ENCODE results near the gene OR52I2.

OR52I2 gene

GRCh38 chr11:4581443-4581842 lies at the start of gene OR52I2:
Gene OR52I2, plus strand, starts transcription at chr11:4581743.
- no peaks in the 10 kb centered on the region for H3K36me3 ChIP-seq (ENCODE audit: insufficient read depth, low read length)
- H3K79me2 ChIP-seq (ENCODE audit: insufficient read depth, low read length): no peaks in the 10 kb centered on the region
- H3K9me3 ChIP-seq (ENCODE audit: insufficient read depth, low read depth, low read length): no peaks in the 10 kb centered on the region
- TF ChIP-seq CTCF (conservative IDR thresholded peaks at IDR 0.05; ENCODE audit: low read length) (no peak), EZH2phosphoT487 (IDR thresholded peaks at IDR 0.05; ENCODE audit: borderline replicate concordance) (no peak)
- H4K20me1 ChIP-seq (ENCODE audit: insufficient read depth, low read length, poor library complexity, severe bottlenecking): no peaks in the 10 kb centered on the region
- no peak within 1 kb of the TSS for H2AFZ ChIP-seq (ENCODE audit: low read length)
- no peak within 1 kb of the TSS for H3K4me3 ChIP-seq (ENCODE audit: low read length, poor library complexity, severe bottlenecking)
- no peaks in the 10 kb centered on the region for H3K9me2 ChIP-seq (replicated peaks; ENCODE audit: low read depth, low read length)
- peaks cover 14% of the 10 kb centered on the region for H3K27me3 ChIP-seq (ENCODE audit: insufficient read depth, low read length, poor library complexity, severe bottlenecking)
- no peaks in the 10 kb centered on the region for H3F3A ChIP-seq (ENCODE audit: low read depth)
- no peak within 1 kb of the TSS for H3K9ac ChIP-seq (ENCODE audit: low read depth, low read length, poor library complexity, severe bottlenecking)
- H3K4me1 ChIP-seq (ENCODE audit: insufficient read depth, low read length, poor library complexity, severe bottlenecking): peaks cover under 1% of the 10 kb centered on the region
- no peak within 1 kb of the TSS for H3K4me2 ChIP-seq (ENCODE audit: low read depth, low read length, poor library complexity, severe bottlenecking)

- no peaks in the 10 kb centered on the region for H3K9me2 ChIP-seq (replicated peaks; ENCODE audit: low read depth, low read length)
- H2AFZ ChIP-seq (ENCODE audit: low read length): no peak overlapping the region
- H4K20me1 ChIP-seq (ENCODE audit: insufficient read depth, low read length, poor library complexity, severe bottlenecking): no peaks in the 10 kb centered on the region
- no peaks in the 10 kb centered on the region for H3F3A ChIP-seq (ENCODE audit: low read depth)
- H3K36me3 ChIP-seq (ENCODE audit: insufficient read depth, low read length): no peaks in the 10 kb centered on the region
- no peaks in the 10 kb centered on the region for H3K27me3 ChIP-seq (ENCODE audit: insufficient read depth, low read length, poor library complexity, severe bottlenecking)
- no peak overlapping the region for H3K4me2 ChIP-seq (ENCODE audit: low read depth, low read length, poor library complexity, severe bottlenecking)
- no peak overlapping the region for H3K9ac ChIP-seq (ENCODE audit: low read depth, low read length, poor library complexity, severe bottlenecking)
- H3K4me1 ChIP-seq (ENCODE audit: insufficient read depth, low read length, poor library complexity, severe bottlenecking): no peaks in the 10 kb centered on the region
- no peak overlapping the region for H3K4me3 ChIP-seq (ENCODE audit: low read length, poor library complexity, severe bottlenecking)
- H3K9me3 ChIP-seq (ENCODE audit: insufficient read depth, low read depth, low read length): no peaks in the 10 kb centered on the region
- no peaks in the 10 kb centered on the region for H3K79me2 ChIP-seq (ENCODE audit: insufficient read depth, low read length)
- TF ChIP-seq EZH2phosphoT487 (IDR thresholded peaks at IDR 0.05; ENCODE audit: borderline replicate concordance) (no peak), CTCF (conservative IDR thresholded peaks at IDR 0.05; ENCODE audit: low read length) (peak; percentile 98)
Measured at GRCh38 chr11:4539603-4540219, 41.8 kb upstream of the OR52I2 start.

- no peaks in the 10 kb centered on the region for H3K9me3 ChIP-seq (ENCODE audit: insufficient read depth, low read depth, low read length)
- no peak overlapping the region for H3K4me2 ChIP-seq (ENCODE audit: low read depth, low read length, poor library complexity, severe bottlenecking)
- no peak overlapping the region for H3K4me3 ChIP-seq (ENCODE audit: low read length, poor library complexity, severe bottlenecking)
- no peaks in the 10 kb centered on the region for H3K4me1 ChIP-seq (ENCODE audit: insufficient read depth, low read length, poor library complexity, severe bottlenecking)
- H4K20me1 ChIP-seq (ENCODE audit: insufficient read depth, low read length, poor library complexity, severe bottlenecking): no peaks in the 10 kb centered on the region
- no peaks in the 10 kb centered on the region for H3F3A ChIP-seq (ENCODE audit: low read depth)
- no peaks in the 10 kb centered on the region for H3K79me2 ChIP-seq (ENCODE audit: insufficient read depth, low read length)
- H3K9me2 ChIP-seq (replicated peaks; ENCODE audit: low read depth, low read length): no peaks in the 10 kb centered on the region
- H3K27me3 ChIP-seq (ENCODE audit: insufficient read depth, low read length, poor library complexity, severe bottlenecking): no peaks in the 10 kb centered on the region
- no peaks in the 10 kb centered on the region for H3K36me3 ChIP-seq (ENCODE audit: insufficient read depth, low read length)
- no peak for TF ChIP-seq EZH2phosphoT487 (IDR thresholded peaks at IDR 0.05; ENCODE audit: borderline replicate concordance)
- no peak for TF ChIP-seq CTCF (conservative IDR thresholded peaks at IDR 0.05; ENCODE audit: low read length)
- no peak overlapping the region for H2AFZ ChIP-seq (ENCODE audit: low read length)
- H3K9ac ChIP-seq (ENCODE audit: low read depth, low read length, poor library complexity, severe bottlenecking): no peak overlapping the region
Measured at GRCh38 chr11:4541071-4541470, 40.5 kb upstream of the OR52I2 start.

Measured in Loucy (cell line).